Mesothelial cell of epicardium (in vitro differentiated cells): ENCODE measurements around the gene UBAP2L. TPM values are rescaled to one million over a fixed set of nuclear protein-coding genes. Genes with fewer than 3 reads are reported as not detected.

ENCODE experiments used
- DNase-seq, 2 experiments: peaks; one replicate each; pipeline ENCODE4 v3.0.0; 2021; ENCODE audit warnings: low spot score in 2 of 2; ENCODE audit not compliant: unreplicated experiment in 2 of 2
- H3K27ac Mint-ChIP-seq: 2 replicates; pipeline ENCODE4 v1.8.0; 2021; ENCODE audit warnings: mixed read lengths
- H3K27me3 Mint-ChIP-seq: 2 replicates; pipeline ENCODE4 v1.8.0; 2021; ENCODE audit warnings: low read depth, mixed read lengths
- H3K36me3 Mint-ChIP-seq: 2 replicates; pipeline ENCODE4 v1.8.0; 2021; ENCODE audit warnings: mixed read lengths
- H3K4me1 Mint-ChIP-seq: 2 replicates; pipeline ENCODE4 v1.8.0; 2021; ENCODE audit warnings: mixed read lengths
- H3K4me3 Mint-ChIP-seq: 2 replicates; pipeline ENCODE4 v1.8.0; 2021; ENCODE audit warnings: mild to moderate bottlenecking, moderate library complexity, mixed read lengths
- H3K9me3 Mint-ChIP-seq: 2 replicates; pipeline ENCODE4 v1.8.0; 2021; ENCODE audit warnings: mixed read lengths
- total RNA-seq: library from RNA; stranded (reverse); gene quantifications from 3 replicates; pipeline ENCODE4 v1.2.1, GENCODE V29; 2021
- TF ChIP-seq, protein P1 (sequence below): fragments of 200-600 bp; sonication (generic); IDR thresholded peaks from one replicate; pipeline ENCODE4 v1.5.0; 2021; ENCODE audit warnings: antibody characterized with exemption; ENCODE audit not compliant: unreplicated experiment

UBAP2L gene
- total RNA-seq, 1 donor from 2014 or later: 265 TPM

DNA sequence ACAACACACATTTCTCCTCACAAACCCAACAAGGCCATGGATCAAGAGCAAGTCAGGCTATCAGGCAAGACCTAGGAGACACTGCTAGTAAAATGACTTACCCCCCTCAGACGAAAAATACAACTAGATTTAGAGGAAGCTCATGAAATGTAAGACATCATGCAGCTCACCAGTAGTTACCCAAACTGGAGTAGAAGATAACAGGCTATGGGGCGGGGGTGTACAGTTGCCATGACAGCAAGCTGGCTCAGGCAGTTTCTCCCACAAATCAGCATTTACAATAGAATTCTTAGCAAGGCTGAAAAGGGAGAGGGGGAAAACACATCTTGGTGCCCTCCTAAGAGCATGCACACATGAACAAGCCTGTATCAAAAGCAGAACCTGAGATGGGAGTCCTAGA is 42.7 kb upstream of the UBAP2L start:
- H3K4me1 Mint-ChIP-seq: peaks cover 54% of the 10 kb centered on the region
- DNase-seq: no peak

DNA sequence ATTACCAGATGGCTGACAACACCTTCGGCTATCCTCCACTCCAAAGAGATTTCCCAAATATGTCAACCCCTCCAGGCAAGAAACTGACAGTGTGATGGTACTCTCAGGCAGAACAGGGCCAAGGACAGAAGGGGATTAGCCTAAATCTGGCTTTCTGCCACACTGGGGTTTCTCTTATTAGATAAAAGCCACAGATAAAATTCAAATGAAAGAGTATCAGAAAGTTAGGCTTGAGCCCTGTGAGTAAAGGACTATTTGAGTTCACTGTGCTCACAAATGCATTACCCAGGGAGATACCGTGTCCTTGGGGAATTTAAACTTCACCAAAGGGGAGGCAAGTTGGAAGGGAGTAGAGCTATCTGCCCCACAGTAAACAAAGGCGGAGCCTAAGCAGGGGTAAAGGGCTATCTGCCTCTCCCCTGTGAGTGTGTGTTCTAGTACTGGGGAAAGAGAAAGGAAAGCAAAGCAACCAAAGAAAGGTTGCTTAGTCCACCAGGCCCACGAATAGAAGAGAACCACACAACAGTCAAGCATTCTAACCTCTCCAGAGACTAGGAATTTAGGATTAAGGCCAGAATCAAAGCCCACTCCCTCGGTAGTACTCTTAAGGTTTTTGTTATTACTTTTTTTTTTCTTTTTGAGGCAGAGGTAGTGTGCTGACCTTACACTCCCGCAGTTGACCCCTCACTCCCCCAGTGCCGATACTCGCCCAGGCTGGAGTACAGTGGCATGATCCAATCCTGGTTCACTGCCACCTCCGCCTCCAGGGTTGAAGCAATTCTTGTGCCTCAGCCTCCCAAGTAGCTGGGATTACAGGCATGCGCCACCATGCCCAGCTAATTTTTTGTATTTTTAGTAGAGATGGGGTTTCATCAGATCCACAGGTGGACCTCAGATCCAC is 41.6 kb upstream of the UBAP2L start:
- peak overlapping the region; percentile 23 for H3K4me3 Mint-ChIP-seq
- H3K4me1 Mint-ChIP-seq: peaks cover 59% of the 10 kb centered on the region
- H3K27me3 Mint-ChIP-seq: no peaks in the 10 kb centered on the region
- H3K36me3 Mint-ChIP-seq: peaks cover 6% of the 10 kb centered on the region
- no peaks in the 10 kb centered on the region for H3K9me3 Mint-ChIP-seq
- peak overlapping the region; percentile 89 for H3K27ac Mint-ChIP-seq
- TF ChIP-seq, protein P1, sequence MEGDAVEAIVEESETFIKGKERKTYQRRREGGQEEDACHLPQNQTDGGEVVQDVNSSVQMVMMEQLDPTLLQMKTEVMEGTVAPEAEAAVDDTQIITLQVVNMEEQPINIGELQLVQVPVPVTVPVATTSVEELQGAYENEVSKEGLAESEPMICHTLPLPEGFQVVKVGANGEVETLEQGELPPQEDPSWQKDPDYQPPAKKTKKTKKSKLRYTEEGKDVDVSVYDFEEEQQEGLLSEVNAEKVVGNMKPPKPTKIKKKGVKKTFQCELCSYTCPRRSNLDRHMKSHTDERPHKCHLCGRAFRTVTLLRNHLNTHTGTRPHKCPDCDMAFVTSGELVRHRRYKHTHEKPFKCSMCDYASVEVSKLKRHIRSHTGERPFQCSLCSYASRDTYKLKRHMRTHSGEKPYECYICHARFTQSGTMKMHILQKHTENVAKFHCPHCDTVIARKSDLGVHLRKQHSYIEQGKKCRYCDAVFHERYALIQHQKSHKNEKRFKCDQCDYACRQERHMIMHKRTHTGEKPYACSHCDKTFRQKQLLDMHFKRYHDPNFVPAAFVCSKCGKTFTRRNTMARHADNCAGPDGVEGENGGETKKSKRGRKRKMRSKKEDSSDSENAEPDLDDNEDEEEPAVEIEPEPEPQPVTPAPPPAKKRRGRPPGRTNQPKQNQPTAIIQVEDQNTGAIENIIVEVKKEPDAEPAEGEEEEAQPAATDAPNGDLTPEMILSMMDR: no peak
- DNase-seq: no peak

More for the DNA sequence above, 42.7 kb upstream of the UBAP2L start:
- H3K36me3 Mint-ChIP-seq: peaks cover 7% of the 10 kb centered on the region
- TF ChIP-seq, protein P1: no peak
- peak overlapping the region; percentile 11 for H3K27ac Mint-ChIP-seq
- no peak overlapping the region for H3K4me3 Mint-ChIP-seq
- no peaks in the 10 kb centered on the region for H3K27me3 Mint-ChIP-seq
- no peaks in the 10 kb centered on the region for H3K9me3 Mint-ChIP-seq

DNA sequence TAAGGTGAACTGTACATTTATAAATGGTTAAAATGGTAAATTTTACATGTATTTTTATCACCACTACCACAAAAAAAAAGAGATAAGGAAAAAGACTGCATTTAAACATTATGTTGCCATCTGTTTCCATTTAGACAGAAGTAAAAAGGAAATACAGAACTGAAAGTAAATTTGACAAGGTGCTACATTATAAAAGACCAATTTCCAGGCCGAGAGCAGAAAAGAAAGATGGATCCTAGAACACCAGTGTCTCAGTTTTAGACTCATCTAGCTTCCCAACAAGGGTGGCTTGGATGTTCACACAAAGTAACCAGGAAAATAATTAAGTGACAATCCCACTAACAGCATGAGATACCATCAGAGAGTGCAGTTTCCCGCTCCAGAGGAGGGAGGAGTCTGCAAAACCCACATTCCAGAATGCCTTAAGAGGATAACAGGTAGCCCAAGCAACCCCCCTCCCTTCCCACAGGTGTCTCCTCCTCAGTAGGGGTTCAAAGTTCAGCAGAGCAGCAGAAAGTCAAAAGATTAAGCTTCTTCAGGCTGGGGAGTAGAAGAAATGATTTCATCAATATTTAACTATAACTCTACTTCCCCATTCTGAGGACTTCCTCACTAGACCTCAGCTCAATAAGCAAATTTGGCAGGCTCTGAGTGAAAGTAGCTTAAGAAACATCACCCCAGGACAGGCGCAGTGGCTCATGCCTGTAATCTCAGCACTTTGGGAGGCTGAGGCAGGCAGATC is 40.6 kb upstream of the UBAP2L start:
- Mint-ChIP-seq H3K9me3 (no peaks in the 10 kb centered on the region), H3K4me3 (peak overlapping the region; percentile 43), H3K27me3 (no peaks in the 10 kb centered on the region), H3K36me3 (peaks cover 4% of the 10 kb centered on the region), H3K4me1 (peaks cover 59% of the 10 kb centered on the region), H3K27ac (peak overlapping the region; percentile 89)
- TF ChIP-seq, protein P1: no peak
- DNase-seq: no peak

DNA sequence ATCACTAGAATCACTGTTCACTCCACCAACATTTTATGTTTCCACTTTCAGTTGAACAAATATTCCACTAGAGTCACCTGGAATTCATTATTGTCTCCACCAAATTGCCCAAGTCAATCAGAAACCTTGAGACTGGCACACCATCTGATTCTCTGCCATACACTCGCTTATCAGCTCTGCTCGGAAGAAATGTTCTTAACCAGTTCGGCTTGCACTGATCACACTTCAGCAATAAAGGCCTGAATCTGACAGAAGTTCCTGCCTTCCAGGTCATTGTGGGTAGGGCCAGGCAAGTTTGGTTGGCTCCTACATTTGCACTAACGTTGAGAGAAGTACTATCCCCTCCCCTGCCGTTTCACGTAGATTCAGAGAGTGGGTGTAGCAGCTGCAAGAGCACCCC is 38.8 kb upstream of the UBAP2L start:
- H3K27me3 Mint-ChIP-seq: no peaks in the 10 kb centered on the region
- H3K4me3 Mint-ChIP-seq: peak overlapping the region; percentile 100
- H3K9me3 Mint-ChIP-seq: no peaks in the 10 kb centered on the region
- DNase-seq: no peak
- H3K27ac Mint-ChIP-seq: peak overlapping the region; percentile 100
- H3K4me1 Mint-ChIP-seq: peaks cover 56% of the 10 kb centered on the region
- TF ChIP-seq, protein P1: no peak
- no peaks in the 10 kb centered on the region for H3K36me3 Mint-ChIP-seq

DNA sequence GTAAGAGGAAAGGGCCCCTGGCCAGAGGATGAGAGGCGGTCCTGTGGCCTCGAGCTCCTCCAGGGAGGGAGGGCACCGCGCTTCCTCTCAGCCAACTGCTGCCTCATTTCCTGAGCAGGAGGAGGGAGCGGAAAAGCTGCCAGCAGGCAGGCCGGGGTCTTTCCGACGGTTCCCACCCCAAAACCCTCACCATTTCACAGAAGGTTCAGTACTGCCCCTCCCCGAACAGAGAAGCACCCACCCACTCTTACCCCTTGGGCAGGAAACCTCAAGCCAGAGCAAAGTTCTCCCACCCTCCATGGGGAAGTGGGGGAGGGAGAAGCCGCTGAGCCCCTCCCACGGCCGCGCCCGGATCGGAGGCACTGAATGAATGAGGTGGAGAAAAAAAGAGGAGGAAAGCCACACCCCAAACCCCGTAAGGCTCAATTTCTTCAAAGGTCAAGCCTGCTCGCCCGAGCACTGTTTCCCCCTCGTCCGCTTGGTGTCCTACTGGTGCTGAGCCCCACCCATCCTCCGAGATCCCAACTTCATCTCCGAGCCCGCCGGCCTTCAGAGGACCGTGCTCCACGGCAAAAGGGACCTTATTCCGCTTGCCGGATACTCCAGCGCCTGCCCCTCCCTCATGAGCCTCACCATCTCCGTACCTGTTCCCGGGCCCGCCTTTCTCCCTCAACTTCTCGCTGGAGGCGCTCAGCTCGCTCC is 38.3 kb upstream of the UBAP2L start:
- TF ChIP-seq, protein P1: no peak
- no peaks in the 10 kb centered on the region for H3K27me3 Mint-ChIP-seq
- H3K36me3 Mint-ChIP-seq: no peaks in the 10 kb centered on the region
- no peaks in the 10 kb centered on the region for H3K9me3 Mint-ChIP-seq
- peak; percentile 26 to 55 for DNase-seq
- peak overlapping the region; percentile 100 for H3K4me3 Mint-ChIP-seq
- peak overlapping the region; percentile 100 for H3K27ac Mint-ChIP-seq
- peaks cover 52% of the 10 kb centered on the region for H3K4me1 Mint-ChIP-seq
